Measurements from ENCODE around the gene ADAM23.
A peak's percentile ranks its signal among the peaks of the same experiment; 100 is the strongest.

ADAM23 gene

DNA sequence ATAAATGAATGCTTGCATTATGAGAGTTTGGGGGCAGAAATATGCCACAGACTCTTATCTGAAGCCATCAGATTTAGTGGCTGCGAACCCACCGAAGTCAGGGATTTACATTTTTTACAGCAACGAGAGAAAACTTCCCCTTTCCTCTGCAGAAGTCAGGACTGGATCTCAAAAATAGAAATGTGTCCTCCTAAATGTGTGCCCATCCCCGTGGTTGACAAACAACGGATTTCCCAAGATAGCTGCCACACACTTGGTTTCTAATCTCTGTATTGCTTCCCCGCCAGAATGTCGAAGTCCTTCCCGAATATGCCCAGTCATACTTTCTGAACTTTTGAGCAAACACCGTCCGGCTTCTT, 879 bp upstream of the ADAM23 start:
- no peak for TF ChIP-seq EZH2phosphoT487 (conservative IDR thresholded peaks at IDR 0.05; ENCODE audit: low read length)
- TF ChIP-seq, protein P1, sequence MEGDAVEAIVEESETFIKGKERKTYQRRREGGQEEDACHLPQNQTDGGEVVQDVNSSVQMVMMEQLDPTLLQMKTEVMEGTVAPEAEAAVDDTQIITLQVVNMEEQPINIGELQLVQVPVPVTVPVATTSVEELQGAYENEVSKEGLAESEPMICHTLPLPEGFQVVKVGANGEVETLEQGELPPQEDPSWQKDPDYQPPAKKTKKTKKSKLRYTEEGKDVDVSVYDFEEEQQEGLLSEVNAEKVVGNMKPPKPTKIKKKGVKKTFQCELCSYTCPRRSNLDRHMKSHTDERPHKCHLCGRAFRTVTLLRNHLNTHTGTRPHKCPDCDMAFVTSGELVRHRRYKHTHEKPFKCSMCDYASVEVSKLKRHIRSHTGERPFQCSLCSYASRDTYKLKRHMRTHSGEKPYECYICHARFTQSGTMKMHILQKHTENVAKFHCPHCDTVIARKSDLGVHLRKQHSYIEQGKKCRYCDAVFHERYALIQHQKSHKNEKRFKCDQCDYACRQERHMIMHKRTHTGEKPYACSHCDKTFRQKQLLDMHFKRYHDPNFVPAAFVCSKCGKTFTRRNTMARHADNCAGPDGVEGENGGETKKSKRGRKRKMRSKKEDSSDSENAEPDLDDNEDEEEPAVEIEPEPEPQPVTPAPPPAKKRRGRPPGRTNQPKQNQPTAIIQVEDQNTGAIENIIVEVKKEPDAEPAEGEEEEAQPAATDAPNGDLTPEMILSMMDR (IDR thresholded peaks at IDR 0.05; ENCODE audit: insufficient read depth, low read length, poor library complexity, severe bottlenecking) = no peak
- no peaks in the 10 kb centered on the region for H3K9me3 ChIP-seq (ENCODE audit: insufficient read depth, low read length)
- H3K4me2 ChIP-seq (ENCODE audit: low read depth, low read length, poor library complexity, severe bottlenecking) = peak overlapping the region; percentile 82
- H2AFZ ChIP-seq (ENCODE audit: low read depth, low read length, severe bottlenecking) = peak overlapping the region; percentile 57
- H3K27me3 ChIP-seq (ENCODE audit: low read length) = no peaks in the 10 kb centered on the region
- peak overlapping the region; percentile 50 for H3K9ac ChIP-seq (ENCODE audit: low read length)
- peak overlapping the region; percentile 63 for H3K4me3 ChIP-seq (ENCODE audit: insufficient read depth, low read length, poor library complexity, severe bottlenecking)
- H3K79me2 ChIP-seq (ENCODE audit: insufficient read depth, low read length) = no peaks in the 10 kb centered on the region
- H3K9me2 ChIP-seq (replicated peaks; ENCODE audit: insufficient read depth, low read length) = no peaks in the 10 kb centered on the region
- H3F3A ChIP-seq (ENCODE audit: insufficient read depth) = 0 out of 2 replicates have a peak, but pooled peaks cover 12% of the 10 kb centered on the region
- H3K36me3 ChIP-seq (ENCODE audit: low read length) = no peaks in the 10 kb centered on the region
- H4K20me1 ChIP-seq (ENCODE audit: low read depth, low read length) = no peaks in the 10 kb centered on the region
- no peak overlapping the region for H3K27ac ChIP-seq (ENCODE audit: low read depth, low read length)

DNA sequence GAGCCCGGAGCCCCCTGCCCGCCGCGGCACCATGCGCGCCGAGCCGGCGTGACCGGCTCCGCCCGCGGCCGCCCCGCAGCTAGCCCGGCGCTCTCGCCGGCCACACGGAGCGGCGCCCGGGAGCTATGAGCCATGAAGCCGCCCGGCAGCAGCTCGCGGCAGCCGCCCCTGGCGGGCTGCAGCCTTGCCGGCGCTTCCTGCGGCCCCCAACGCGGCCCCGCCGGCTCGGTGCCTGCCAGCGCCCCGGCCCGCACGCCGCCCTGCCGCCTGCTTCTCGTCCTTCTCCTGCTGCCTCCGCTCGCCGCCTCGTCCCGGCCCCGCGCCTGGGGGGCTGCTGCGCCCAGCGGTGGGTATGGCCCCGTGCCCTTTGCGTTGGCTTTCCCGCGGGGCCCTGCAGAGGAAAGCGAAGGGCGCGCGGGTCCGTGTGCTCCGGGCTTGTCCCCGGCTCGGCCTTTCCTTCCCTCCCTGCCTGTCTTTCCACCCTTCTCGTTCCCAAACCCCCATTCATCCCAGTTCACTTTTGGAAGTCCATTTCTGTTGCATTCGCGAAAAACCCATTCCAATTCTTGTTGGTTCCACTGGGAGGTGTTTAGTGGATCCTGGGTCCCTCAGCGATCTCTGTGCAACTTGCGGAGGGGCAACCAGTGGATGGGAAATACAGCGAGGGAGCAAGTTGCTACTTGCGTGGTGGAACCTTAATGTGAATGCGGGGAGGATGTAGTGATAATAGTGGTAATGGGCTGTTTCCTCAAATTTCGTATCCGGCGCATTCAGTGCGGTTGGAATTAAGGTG, 599 bp downstream of the ADAM23 start:
- Histone ChIP-seq H3K9ac (ENCODE audit: low read length) (peak overlapping the region; percentile 45; the same call in 1 of the 2 replicates), H3K9me2 (replicated peaks; ENCODE audit: insufficient read depth, low read length) (no peaks in the 10 kb centered on the region), H2AFZ (ENCODE audit: low read depth, low read length, severe bottlenecking) (no peak overlapping the region), H3K27me3 (ENCODE audit: low read length) (no peaks in the 10 kb centered on the region), H3F3A (ENCODE audit: insufficient read depth) (0 out of 2 replicates have a peak, but pooled peaks cover 12% of the 10 kb centered on the region), H3K79me2 (ENCODE audit: insufficient read depth, low read length) (no peaks in the 10 kb centered on the region), H3K4me2 (ENCODE audit: low read depth, low read length, poor library complexity, severe bottlenecking) (peak overlapping the region; percentile 44), H3K36me3 (ENCODE audit: low read length) (no peaks in the 10 kb centered on the region), H4K20me1 (ENCODE audit: low read depth, low read length) (no peaks in the 10 kb centered on the region), H3K27ac (ENCODE audit: low read depth, low read length) (no peak overlapping the region), H3K9me3 (ENCODE audit: insufficient read depth, low read length) (no peaks in the 10 kb centered on the region), H3K4me3 (ENCODE audit: insufficient read depth, low read length, poor library complexity, severe bottlenecking) (peak overlapping the region; percentile 52)
- TF ChIP-seq, protein P1 (IDR thresholded peaks at IDR 0.05; ENCODE audit: insufficient read depth, low read length, poor library complexity, severe bottlenecking) = no peak
- no peak for TF ChIP-seq EZH2phosphoT487 (conservative IDR thresholded peaks at IDR 0.05; ENCODE audit: low read length)

DNA sequence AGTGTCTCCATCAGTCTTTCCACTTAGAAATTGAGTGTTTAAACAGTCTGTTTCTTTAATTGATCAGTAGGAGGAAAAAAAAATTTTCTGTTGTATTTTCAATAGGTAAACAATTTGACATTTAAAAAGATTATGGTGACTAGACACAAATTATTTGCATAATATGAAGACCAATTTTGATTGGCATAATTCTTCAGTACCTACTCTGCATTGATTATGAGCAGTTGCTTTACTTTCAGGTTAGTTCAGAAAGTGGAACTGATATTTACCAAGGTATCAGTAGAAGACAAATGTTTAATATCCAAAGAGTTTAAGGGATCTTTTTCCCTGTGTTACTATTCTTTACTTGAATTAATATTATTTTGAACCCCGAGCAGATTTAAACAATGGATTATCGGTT, 2.6 kb downstream of the ADAM23 start:
- Histone ChIP-seq H3K4me3 (ENCODE audit: insufficient read depth, low read length, poor library complexity, severe bottlenecking) (no peak overlapping the region), H3K9me2 (replicated peaks; ENCODE audit: insufficient read depth, low read length) (no peaks in the 10 kb centered on the region), H4K20me1 (ENCODE audit: low read depth, low read length) (no peaks in the 10 kb centered on the region), H3F3A (ENCODE audit: insufficient read depth) (0 out of 2 replicates have a peak, but pooled peaks cover 12% of the 10 kb centered on the region), H3K79me2 (ENCODE audit: insufficient read depth, low read length) (no peaks in the 10 kb centered on the region), H3K9ac (ENCODE audit: low read length) (no peak overlapping the region), H3K4me2 (ENCODE audit: low read depth, low read length, poor library complexity, severe bottlenecking) (no peak overlapping the region), H3K27ac (ENCODE audit: low read depth, low read length) (no peak overlapping the region), H3K27me3 (ENCODE audit: low read length) (no peaks in the 10 kb centered on the region), H3K9me3 (ENCODE audit: insufficient read depth, low read length) (no peaks in the 10 kb centered on the region), H2AFZ (ENCODE audit: low read depth, low read length, severe bottlenecking) (no peak overlapping the region), H3K36me3 (ENCODE audit: low read length) (no peaks in the 10 kb centered on the region)
- no peak for TF ChIP-seq EZH2phosphoT487 (conservative IDR thresholded peaks at IDR 0.05; ENCODE audit: low read length)
- TF ChIP-seq, protein P1 (IDR thresholded peaks at IDR 0.05; ENCODE audit: insufficient read depth, low read length, poor library complexity, severe bottlenecking) = no peak
